ENCODE data around the gene KRTAP3-3.

KRTAP3-3 gene

GRCh38 chr17:40958086-40958953 lies 35.6 kb downstream of the KRTAP3-3 start:
- no peak for DNase-seq (ENCODE audit: low read depth in 3 of 3)

DNA sequence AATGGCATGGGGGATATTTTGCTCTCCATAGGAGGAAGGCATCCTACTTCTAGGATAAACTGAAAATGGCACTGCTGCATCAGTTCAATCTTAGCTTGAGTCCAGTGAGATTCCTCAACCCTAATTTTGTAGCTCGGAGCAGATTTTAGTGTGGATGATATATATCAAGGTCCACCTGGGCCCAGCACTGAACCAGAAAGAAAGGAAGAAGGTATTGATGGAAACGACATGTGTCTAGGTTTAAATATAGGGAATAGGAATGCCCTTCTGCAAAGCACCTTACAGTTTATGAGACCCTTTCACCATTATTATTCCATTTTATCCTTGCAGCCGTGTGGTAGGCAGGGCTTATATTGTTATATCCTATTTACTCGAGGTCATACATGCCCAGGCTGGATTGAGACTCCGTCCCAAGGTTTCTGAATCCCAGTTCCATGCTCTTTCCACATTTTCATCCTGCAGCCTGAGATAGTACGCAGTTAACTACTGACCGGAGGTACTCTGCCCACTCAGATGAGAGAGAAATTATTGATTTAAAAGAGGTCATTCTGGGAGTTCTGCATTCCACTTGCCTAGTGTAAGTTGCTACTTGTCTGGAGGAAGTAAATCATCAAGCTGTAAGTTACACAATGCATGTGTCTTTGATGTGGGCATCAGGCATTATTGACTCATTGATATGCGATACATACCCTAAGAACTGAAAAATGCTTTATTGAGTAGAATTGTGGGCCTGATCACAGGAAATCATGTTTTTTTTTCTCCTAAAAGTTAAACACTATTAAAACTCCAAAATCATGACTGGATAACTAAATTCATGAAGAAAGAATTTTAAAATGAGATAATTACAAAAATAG lies 37.3 kb downstream of the KRTAP3-3 start:
- DNase-seq (ENCODE audit: low read depth in 3 of 3), result no peak

GRCh38 chr17:40953881-40954280 lies 40.1 kb downstream of the KRTAP3-3 start:
- DNase-seq (ENCODE audit: low read depth in 3 of 3), result peak in 1 of 3 experiments; percentile 18

DNA sequence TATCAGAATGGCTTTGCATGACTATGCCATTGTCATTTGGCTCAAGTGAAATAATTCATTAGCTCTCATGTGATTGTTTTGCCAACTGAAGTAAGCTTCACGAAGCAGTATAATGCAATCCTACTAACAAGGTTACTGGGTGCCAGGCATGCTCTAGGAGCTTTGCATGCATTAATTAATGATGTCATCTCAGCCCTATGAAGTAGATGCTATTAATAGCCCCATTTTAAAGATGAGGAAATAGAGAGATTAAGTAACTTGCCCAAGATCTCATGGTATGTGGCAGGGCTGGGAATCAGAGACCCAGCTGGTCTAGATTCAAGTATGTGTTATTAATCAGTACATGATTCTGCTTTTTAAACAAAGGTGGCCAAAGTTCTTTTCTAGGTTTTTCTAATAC lies 41.3 kb downstream of the KRTAP3-3 start:
- no peak for DNase-seq (ENCODE audit: low read depth in 3 of 3)

DNA sequence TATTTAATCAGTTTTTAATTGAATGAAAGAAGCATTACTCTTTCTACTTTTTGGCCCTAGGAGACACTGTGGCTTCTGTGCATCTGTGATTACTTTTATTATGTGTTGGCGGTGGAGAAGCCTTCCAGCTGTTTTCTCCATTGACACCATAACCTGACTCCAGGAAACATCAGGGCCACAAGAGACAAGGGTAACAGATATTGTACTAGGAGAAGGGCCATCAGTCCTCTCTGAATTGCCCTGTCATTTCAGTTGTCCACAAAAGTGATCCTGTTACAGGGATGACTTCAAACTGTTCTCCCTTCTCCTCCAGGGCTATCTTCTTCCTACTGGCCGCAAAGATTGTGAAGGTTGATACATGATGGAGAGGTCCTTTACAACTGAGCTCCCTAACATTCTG lies 41.8 kb downstream of the KRTAP3-3 start:
- DNase-seq (ENCODE audit: low read depth in 3 of 3), result no peak

- no peak for DNase-seq (ENCODE audit: low read depth in 3 of 3)
These were observed 42.8 kb downstream of the KRTAP3-3 start for GRCh38 chr17:40951011-40951622.

- DNase-seq (ENCODE audit: low read depth in 3 of 3), result no peak
These were observed 43.8 kb downstream of the KRTAP3-3 start for GRCh38 chr17:40950176-40950575.

DNA sequence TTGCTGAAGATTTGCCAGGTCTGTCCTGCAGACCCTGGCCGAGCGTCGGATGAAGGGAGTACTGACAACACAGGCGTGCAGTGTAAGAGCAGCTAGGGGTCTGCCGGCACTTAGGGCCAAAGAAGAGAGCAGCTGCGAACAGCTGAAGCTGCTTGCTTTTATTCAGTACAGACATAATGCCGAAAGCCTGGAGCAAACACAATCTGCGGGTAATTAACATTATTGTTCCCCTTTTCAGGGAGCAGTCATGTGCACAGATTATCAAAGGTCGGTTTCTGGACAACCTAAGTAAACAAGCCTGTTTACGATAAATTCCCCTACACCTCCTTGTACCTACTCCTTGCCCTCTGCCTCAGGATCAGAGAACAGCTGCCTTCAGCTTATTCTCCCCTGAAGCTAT lies 44.5 kb downstream of the KRTAP3-3 start:
- no peak for DNase-seq (ENCODE audit: low read depth in 3 of 3)

- DNase-seq (ENCODE audit: low read depth in 3 of 3), result no peak
These were observed 46.0 kb downstream of the KRTAP3-3 start for GRCh38 chr17:40947929-40948328.

DNA sequence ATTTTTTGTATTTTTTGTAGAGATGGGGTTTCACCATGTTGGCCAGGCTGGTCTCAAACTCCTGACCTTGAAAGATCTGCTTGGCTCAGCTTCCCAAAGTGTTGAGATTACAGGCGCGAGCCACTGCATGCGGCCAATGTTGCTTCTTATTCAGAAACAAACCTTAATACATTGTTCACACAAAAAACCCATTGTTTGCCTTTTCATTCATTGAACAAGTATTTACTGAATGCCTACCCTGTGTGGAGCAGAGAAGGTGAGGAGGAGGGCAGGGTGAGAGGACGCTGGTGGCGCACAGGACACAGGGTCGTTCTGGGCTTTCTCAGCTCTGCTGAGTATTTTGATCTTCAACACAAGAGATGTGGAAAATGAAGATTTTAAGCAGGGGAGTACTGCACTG lies 48.5 kb downstream of the KRTAP3-3 start:
- DNase-seq (ENCODE audit: low read depth in 3 of 3), result no peak

DNA sequence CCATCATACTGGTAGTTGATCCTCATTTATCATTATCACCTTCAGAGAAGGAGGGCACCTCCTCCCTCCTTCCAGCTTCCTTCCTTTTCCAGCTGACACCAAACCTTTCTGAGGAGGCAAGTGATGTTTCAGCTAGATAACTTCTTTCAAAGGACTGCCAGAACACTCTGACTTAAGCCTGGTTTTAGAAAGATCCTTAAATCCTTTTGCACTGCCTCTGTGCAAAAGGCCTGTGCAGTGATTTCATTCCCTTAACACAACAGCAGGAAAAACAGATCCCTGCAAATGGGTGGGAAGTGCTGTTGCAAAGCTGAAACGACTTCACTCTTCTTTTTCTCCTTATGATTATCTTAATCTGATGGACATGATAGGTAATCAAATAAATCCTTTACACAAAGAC lies 49.4 kb downstream of the KRTAP3-3 start:
- no peak for DNase-seq (ENCODE audit: low read depth in 3 of 3)

Data from stimulated activated CD4-positive, alpha-beta T cell treated with anti-CD3 and anti-CD28 coated beads, TNF-alpha, amount 100 ng/mL, for 24 hours (primary cell).